Memory B cell (primary cell): ENCODE results near the gene OBSCN.
A peak's percentile ranks its signal among the peaks of the same experiment; 100 is the strongest.

Experiments used
- ATAC-seq: fragments of 150-1000 bp; cut with Tn5 transposase; 2 replicates; pipeline ENCODE4 v1.10.0; 2021; ENCODE audit warnings: low read depth, mild to moderate bottlenecking, moderate library complexity
- DNase-seq, 2 donors: peaks; one replicate each; pipeline ENCODE4 v3.0.0; 2022; ENCODE audit warnings: low spot score in 2 of 2
- H3K27ac Mint-ChIP-seq: one replicate; pipeline ENCODE4 v1.8.0; 2022; ENCODE audit warnings: mild to moderate bottlenecking, moderate library complexity, mixed read lengths
- H3K27me3 Mint-ChIP-seq: one replicate; pipeline ENCODE4 v1.8.0; 2022; ENCODE audit warnings: mixed read lengths
- H3K36me3 Mint-ChIP-seq: one replicate; pipeline ENCODE4 v1.8.0; 2022; ENCODE audit warnings: mild to moderate bottlenecking, mixed read lengths
- H3K4me1 Mint-ChIP-seq: one replicate; pipeline ENCODE4 v1.8.0; 2022; ENCODE audit warnings: mixed read lengths
- H3K4me3 Mint-ChIP-seq: one replicate; pipeline ENCODE4 v1.8.0; 2022; ENCODE audit warnings: mild to moderate bottlenecking, moderate library complexity, mixed read lengths
- H3K9me3 Mint-ChIP-seq: one replicate; pipeline ENCODE4 v1.8.0; 2022; ENCODE audit warnings: mixed read lengths

Gene OBSCN

GRCh38 chr1:228211531-228212414 lies 3.9 kb downstream of the OBSCN start:
- DNase-seq, result no peak
- no peaks in the 10 kb centered on the region for H3K36me3 Mint-ChIP-seq
- no peak overlapping the region for H3K27ac Mint-ChIP-seq
- peaks cover 11% of the 10 kb centered on the region for H3K4me1 Mint-ChIP-seq
- no peak for ATAC-seq
- no peaks in the 10 kb centered on the region for H3K9me3 Mint-ChIP-seq
- H3K27me3 Mint-ChIP-seq, result peaks cover 1% of the 10 kb centered on the region
- H3K4me3 Mint-ChIP-seq, result peak overlapping the region; percentile 4

DNA sequence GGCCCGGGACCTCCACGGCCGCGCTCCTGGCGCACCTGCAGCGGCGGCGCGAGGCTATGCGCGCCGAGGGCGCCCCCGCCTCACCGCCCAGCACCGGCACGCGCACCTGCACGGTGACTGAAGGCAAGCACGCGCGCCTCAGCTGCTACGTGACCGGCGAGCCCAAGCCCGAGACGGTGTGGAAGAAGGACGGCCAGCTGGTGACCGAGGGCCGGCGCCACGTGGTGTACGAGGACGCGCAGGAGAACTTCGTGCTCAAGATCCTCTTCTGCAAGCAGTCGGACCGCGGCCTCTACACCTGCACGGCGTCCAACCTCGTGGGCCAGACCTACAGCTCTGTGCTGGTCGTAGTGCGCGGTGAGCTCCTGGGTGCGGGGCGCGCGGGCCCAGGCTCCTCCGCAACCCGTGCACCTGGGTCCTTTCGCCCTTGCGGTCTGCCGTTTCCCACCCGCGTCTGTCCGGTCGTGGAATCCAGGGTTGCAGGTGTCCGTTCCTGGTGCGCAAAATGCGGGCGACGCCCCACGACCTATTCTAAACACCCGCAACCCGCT lies 4.6 kb downstream of the OBSCN start:
- DNase-seq (peak in 1 of 2 donors; percentile 17), ATAC-seq (no peak)
- H3K9me3 Mint-ChIP-seq, result no peaks in the 10 kb centered on the region
- peak overlapping the region; percentile 94 for H3K4me3 Mint-ChIP-seq
- H3K36me3 Mint-ChIP-seq, result no peaks in the 10 kb centered on the region
- peaks cover 11% of the 10 kb centered on the region for H3K4me1 Mint-ChIP-seq
- H3K27me3 Mint-ChIP-seq, result peaks cover 1% of the 10 kb centered on the region
- no peak overlapping the region for H3K27ac Mint-ChIP-seq

GRCh38 chr1:228212966-228213844 lies 5.4 kb downstream of the OBSCN start:
- peak; percentile 96 for ATAC-seq
- H3K9me3 Mint-ChIP-seq, result no peaks in the 10 kb centered on the region
- no peaks in the 10 kb centered on the region for H3K36me3 Mint-ChIP-seq
- H3K4me1 Mint-ChIP-seq, result peaks cover 11% of the 10 kb centered on the region
- peaks cover 1% of the 10 kb centered on the region for H3K27me3 Mint-ChIP-seq
- H3K27ac Mint-ChIP-seq, result no peak overlapping the region
- H3K4me3 Mint-ChIP-seq, result peak overlapping the region; percentile 94
- DNase-seq, result peak; percentile 78

DNA sequence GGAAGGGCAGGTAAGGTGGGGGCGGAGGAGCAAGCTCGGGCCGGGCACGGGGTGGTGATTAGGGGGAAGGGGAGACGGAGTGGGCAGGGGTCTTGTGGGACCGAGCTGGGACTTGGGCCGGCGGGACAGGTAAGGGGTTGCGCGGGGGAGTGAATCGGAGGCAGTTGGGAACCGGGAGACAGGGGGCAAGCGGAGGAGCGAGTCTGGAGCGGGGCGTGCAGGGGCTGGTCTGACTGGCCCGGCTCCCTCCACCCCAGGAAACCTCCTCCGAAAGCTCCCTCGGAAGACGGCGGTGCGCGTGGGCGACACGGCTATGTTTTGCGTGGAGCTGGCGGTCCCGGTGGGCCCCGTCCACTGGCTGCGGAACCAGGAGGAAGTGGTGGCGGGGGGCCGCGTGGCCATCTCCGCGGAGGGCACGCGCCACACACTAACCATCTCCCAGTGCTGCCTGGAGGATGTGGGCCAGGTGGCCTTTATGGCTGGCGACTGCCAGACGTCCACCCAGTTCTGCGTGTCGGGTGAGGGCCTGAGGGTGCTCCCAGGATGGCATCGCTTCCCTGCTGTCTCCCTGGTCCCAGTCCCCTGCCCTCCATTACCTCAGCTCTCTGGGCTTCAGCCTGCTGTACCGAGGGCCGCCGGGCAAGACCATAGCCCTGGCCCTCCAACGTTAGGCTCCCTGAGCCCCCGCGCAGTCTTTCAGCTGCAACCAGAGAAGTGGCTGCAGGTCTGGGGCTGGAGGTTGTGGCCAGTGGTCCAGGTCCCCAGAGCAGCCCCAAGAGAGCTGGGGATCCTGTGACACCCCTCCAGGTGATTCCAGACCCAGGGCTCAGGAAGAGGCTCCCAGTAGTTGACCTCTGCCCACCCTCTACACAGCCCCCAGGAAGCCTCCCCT lies 6.3 kb downstream of the OBSCN start:
- Mint-ChIP-seq H3K4me3 (peak overlapping the region; percentile 80), H3K4me1 (peaks cover 11% of the 10 kb centered on the region), H3K27me3 (peaks cover 1% of the 10 kb centered on the region), H3K36me3 (peaks cover under 1% of the 10 kb centered on the region), H3K9me3 (no peaks in the 10 kb centered on the region), H3K27ac (no peak overlapping the region)
- peak in 1 of 2 donors; percentile 21 for DNase-seq
- no peak for ATAC-seq

GRCh38 chr1:228214921-228215662 lies 7.2 kb downstream of the OBSCN start:
- Mint-ChIP-seq H3K36me3 (peaks cover 1% of the 10 kb centered on the region), H3K27me3 (no peaks in the 10 kb centered on the region), H3K27ac (no peak overlapping the region), H3K4me3 (peak overlapping the region; percentile 80), H3K9me3 (no peaks in the 10 kb centered on the region), H3K4me1 (peaks cover 11% of the 10 kb centered on the region)
- ATAC-seq (no peak), DNase-seq (no peak)

- ATAC-seq (no peak), DNase-seq (no peak)
- H3K4me1 Mint-ChIP-seq, result peaks cover 11% of the 10 kb centered on the region
- no peak overlapping the region for H3K27ac Mint-ChIP-seq
- H3K36me3 Mint-ChIP-seq, result peaks cover 1% of the 10 kb centered on the region
- H3K4me3 Mint-ChIP-seq, result no peak overlapping the region
- H3K27me3 Mint-ChIP-seq, result no peaks in the 10 kb centered on the region
- no peaks in the 10 kb centered on the region for H3K9me3 Mint-ChIP-seq
Measured at GRCh38 chr1:228215663-228216116, 7.8 kb downstream of the OBSCN start.

DNA sequence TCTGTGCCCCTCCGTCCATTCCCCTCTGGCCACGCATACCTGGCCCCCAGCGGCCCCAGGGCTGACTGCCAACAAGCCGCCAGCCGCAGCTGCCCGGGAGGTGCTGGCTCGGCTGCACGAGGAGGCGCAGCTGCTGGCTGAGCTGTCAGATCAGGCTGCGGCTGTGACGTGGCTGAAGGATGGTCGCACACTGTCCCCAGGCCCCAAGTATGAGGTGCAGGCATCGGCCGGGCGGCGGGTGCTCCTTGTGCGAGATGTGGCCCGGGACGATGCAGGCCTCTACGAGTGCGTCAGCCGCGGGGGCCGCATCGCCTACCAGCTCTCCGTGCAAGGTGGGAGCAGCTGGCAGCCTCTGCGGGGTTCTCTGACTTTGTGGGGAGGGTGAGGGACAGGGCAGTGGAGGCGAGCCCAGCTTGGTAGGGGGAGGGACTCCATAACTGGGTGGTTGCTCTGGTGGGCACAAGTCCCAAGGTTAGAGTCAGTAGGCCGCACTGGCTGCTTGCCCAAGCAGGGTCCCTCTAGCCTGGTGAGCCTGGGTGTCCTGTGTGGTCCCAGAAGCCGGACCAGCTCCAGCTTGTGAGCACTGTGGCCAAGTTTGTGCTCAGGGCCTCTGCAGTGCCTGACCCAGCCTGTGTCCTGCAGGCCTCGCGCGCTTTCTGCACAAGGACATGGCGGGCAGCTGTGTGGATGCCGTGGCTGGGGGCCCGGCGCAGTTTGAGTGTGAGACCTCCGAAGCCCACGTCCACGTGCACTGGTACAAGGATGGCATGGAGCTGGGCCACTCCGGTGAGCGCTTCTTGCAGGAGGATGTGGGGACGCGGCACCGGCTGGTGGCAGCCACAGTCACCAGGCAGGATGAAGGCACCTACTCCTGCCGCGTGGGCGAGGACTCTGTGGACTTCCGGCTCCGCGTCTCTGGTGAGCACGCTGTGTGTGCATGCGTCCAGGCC lies 8.8 kb downstream of the OBSCN start:
- ATAC-seq (no peak), DNase-seq (no peak)
- Mint-ChIP-seq H3K27me3 (no peaks in the 10 kb centered on the region), H3K27ac (no peak overlapping the region), H3K9me3 (no peaks in the 10 kb centered on the region), H3K4me3 (no peak overlapping the region), H3K36me3 (peaks cover 1% of the 10 kb centered on the region), H3K4me1 (peaks cover 11% of the 10 kb centered on the region)

- peaks cover 1% of the 10 kb centered on the region for H3K36me3 Mint-ChIP-seq
- H3K27ac Mint-ChIP-seq, result no peak overlapping the region
- peaks cover 11% of the 10 kb centered on the region for H3K4me1 Mint-ChIP-seq
- H3K9me3 Mint-ChIP-seq, result no peaks in the 10 kb centered on the region
- H3K4me3 Mint-ChIP-seq, result no peak overlapping the region
- no peaks in the 10 kb centered on the region for H3K27me3 Mint-ChIP-seq
- no peak for ATAC-seq
- DNase-seq, result no peak
Measured at GRCh38 chr1:228217551-228218344, 9.9 kb downstream of the OBSCN start.

DNA sequence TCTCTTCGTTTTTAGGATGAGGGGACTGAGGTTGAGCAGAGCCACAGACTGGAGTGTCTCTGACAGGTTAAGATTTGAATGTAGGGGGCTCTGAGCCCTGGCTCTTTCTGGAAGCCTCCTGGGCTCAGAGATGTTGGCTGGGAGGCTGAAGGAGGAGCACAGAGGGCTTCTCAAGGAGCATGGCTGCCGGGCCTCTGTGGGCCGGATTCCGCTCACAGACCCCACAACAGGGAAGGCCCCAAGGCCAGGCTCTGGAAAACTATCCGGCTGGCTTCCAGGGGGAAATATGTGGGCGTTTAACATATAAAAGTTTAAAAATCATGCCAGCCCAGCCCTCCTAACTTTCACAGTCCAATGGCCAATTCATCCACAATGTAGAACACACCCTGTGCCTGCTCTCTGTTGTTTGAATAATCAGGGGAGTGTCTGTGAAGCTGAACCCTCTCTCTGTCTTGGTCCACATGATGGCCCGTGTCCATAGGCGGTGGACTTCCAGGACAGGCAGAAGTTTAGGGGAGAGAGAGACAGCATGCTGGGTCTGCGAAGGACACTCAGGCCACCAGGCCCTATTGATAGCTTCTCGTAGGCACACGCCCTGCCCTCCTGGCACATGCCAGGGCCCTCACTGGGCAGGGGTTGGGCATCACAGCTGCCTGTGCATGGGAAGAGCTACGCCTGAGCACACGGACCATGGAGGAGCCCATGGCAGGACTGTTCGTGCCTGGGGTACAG lies 10.8 kb downstream of the OBSCN start:
- H3K27ac Mint-ChIP-seq, result no peak overlapping the region
- H3K36me3 Mint-ChIP-seq, result peaks cover 4% of the 10 kb centered on the region
- no peaks in the 10 kb centered on the region for H3K27me3 Mint-ChIP-seq

DNA sequence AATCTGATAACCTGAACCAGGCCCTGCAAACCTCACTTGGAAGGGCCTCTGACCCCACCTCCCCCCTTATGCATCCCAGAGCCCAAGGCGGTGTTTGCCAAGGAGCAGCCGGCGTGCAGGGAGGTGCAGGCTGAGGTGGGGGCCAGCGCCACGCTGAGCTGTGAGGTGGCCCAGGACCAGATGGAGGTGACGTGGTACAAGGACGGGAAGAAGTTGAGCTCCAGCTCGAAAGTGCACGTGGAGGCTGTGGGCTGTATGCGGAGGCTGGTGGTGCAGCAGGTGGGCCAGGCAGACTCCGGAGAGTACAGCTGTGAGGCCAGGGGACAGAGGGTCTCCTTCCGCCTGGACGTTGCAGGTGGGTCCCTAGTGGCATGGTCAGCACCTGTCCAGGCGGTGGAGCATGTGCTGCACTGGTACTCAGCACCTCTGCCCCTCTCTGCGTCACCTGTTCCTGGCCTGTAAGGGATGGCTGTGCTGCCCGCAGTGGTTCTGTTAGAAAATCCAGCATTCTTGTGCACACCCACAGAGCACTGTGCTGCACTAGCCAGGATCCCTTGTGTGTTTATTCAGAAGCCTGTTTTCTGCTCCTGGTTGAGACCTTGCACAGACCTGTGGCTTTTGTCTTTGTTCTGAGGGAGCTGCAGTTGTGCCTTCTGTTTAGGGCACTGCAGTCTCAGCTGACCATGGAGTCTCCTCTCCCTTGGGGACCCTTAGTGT lies 11.6 kb downstream of the OBSCN start:
- H3K27ac Mint-ChIP-seq, result no peak overlapping the region
- DNase-seq, result no peak
- H3K27me3 Mint-ChIP-seq, result no peaks in the 10 kb centered on the region
- peaks cover 7% of the 10 kb centered on the region for H3K36me3 Mint-ChIP-seq
- peaks cover 4% of the 10 kb centered on the region for H3K4me1 Mint-ChIP-seq
- ATAC-seq, result no peak
- no peak overlapping the region for H3K4me3 Mint-ChIP-seq
- H3K9me3 Mint-ChIP-seq, result peaks cover 1% of the 10 kb centered on the region

More for the DNA sequence above, 10.8 kb downstream of the OBSCN start:
- H3K9me3 Mint-ChIP-seq, result no peaks in the 10 kb centered on the region
- DNase-seq, result no peak
- H3K4me1 Mint-ChIP-seq, result peaks cover 6% of the 10 kb centered on the region
- no peak overlapping the region for H3K4me3 Mint-ChIP-seq
- no peak for ATAC-seq
